GM10847 (cell line): ENCODE measurements around the gene TJP3.

ENCODE experiments used
- POLR2A ChIP-seq: IDR thresholded peaks from 2 replicates; pipeline ENCODE4 v1.6.1; 2011; ENCODE audit not compliant: insufficient read length; ENCODE audit errors: extremely low read depth

The TJP3 gene

DNA sequence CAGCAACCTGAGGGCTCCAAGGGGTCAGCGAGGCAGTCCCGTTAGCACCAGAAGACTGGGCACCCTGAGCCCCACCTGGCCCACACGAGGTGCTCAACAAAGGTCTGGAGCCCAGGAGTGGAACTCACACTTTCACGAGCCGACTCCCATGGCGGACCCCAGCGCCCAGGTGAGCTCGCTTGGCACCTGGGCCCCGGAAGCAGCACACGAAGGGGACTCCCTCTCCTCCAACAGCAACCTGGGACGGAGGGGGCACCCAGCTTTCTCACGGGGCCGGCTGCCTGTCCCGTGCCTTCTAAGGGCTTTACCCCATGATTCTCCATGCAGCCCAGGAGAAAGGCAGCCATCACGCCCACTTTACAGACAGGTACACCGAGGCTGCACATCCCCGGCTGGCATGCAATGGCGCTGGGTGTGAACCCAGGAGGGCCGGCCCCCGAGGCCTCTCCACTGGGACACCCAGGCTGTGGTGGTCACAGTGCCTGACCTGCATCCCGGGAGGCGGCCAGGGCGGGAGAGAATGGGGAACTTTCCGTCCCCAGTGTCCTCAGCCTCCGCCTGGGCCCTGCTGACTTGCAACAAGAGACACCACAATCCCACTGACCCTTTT is 13.0 kb upstream of the TJP3 start:
- no peak for TF ChIP-seq POLR2A

DNA sequence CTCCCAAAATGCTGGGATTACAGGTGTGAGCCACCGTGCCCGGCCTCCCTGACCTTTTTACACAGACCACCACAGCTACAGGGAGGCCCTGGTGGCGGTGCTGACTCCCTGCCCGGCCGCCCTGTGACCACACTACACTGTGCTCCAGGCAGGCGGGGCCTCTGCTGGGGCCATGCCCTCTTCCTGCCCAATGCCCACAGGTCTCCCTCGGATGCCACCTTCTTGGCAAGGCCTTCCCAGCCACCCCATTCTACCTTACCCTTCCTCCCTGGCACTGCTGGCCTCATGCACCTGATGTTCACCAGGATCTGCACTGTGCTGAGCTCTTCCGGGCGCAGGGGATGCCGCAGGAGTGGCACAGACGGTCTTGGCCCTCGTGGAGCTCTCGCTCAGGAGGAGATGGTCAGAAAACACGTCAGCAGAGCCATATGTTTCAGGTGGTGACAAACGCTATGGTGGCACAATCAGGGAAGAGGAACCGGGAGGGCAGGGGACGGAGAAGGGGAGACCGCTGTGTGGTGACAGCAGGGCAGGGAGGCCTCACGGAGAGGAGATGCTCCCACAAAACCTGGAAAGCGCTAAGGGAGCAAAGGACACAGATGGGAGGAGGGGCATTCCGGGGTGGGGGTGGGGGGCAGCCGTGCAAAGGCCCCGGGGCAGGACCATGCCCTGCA is 12.1 kb upstream of the TJP3 start:
- TF ChIP-seq POLR2A, result no peak

DNA sequence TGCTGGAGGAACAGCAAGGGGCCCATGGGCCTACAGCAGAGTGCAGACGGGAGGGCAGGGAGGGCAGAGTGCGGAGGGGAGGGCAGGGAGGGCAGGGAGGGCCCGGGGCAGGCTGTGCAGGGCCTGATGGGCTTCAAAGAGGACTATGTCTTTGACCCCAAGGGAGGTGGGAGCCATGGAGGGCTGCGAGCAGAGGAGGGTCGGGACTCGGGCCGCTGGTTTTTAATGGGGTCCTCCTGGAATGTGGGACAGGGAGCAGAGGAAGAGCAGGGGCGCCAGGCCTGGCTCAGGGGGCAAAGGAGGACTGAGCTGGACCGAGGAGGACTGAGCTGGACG is 11.6 kb upstream of the TJP3 start:
- TF ChIP-seq POLR2A, result no peak

DNA sequence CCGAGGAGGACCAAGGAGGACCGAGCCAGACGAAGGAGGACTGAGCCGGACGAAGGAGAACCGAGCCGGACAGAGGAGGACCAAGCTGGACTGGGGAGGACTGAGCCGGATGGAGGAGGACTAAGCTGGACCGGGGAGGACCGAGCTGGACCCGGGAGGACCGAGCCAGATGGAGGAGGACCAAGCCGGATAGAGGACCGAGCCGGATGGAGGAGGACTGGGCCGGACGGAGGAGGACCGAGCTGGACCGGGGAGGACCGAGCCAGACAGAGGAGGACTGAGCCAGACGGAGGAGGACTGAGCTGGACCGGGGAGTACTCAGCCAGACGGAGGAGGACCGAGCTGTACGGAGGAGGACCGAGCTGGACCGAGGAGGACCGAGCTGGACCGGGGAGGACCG is 11.1 kb upstream of the TJP3 start:
- no peak for TF ChIP-seq POLR2A

DNA sequence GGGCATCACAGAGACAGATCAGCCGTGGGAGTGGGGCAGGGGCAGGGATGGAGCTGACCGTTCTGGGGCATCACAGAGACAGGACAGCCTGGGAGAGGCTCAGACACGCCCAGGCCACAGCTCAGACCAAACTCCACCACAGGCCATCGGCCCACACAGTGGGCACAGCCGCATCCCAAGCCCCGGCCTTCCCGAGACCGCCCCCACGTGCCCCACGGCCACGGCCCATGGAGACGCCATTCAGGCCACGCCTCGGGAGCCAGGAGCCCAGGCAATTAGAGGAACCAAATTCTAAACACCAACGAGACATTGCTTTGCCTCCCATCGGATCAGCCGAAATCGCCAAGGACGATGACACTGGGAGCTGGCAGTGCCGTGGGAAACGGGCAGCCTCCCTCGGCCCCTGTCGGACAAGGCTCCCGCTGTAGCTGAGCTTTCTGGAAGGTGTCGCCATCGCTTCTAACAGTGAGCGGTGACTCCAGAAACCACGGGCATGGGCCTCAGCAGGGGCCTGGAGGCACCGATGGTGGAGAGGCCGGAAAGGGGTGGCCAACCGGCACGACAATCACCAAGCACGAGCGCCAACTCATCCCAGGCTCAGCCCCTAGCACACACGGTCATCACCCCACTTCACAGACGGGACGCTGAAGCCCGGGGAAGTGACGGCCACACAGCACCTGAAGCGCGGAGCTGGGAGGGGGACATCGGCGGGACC is 10.4 kb upstream of the TJP3 start:
- no peak for TF ChIP-seq POLR2A

DNA sequence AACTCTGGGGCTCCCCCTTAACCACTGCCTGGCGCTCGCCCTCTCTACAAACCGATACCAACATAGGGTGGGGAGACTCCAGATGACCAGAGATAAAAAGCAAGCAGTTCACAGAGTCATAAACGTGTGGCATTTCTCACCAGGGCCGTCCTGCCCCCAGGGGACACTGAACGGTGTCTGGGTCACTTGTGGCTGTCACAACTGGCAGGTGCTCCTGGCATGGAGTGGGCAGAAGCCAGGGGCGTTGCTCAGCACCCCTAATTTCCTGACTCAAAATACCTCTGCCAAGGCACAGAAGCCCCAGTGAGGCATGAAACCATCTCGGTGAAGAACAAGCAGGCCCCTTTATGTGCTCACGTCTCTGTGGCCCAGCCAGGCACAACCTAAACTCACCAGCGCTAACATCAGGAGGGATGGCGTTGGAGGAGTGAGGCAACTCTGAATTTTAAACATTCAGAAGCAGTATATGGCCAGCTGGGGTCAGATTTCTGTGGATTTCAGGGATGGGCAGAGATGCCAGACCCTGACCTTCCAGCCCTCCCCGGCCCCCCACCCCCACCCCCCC is 9.7 kb upstream of the TJP3 start:
- TF ChIP-seq POLR2A, result no peak

DNA sequence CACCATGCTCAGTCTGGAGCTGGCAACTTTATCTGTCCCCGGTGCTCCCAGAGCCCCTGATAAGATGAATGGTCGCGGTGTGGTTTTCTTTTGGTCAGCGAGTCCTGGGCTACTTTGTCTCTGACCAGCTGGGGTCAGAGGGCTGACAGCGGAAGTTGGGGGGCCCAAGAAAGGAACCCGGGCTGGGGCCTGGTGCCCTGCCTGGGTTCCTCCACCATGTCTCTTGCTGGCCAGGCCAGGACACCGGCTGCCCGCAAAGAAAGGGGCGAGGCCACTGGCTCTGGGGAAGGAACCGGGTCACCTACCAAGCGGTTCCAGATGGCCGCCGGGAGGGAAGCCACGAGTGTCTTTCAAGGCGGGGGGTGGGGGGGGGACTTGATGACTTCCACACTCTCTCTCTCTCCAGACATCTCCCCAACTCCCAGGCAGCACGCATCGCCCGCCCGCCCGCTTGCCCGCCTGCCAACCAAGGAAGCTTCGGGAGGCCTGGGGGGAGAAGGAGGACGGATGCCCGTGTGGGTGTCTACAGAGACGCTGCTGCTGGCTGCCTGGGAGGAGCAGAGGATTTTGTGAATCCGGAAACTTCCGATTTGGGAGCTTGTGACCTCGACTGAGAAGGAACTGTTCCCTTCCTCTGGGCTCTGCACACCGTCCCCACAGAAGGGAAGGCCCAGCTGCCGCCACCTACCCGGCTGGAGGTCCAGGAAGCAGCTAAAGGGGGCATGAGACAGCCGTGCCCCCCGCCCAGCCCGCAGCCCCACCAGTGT is 9.0 kb upstream of the TJP3 start:
- TF ChIP-seq POLR2A, result no peak

DNA sequence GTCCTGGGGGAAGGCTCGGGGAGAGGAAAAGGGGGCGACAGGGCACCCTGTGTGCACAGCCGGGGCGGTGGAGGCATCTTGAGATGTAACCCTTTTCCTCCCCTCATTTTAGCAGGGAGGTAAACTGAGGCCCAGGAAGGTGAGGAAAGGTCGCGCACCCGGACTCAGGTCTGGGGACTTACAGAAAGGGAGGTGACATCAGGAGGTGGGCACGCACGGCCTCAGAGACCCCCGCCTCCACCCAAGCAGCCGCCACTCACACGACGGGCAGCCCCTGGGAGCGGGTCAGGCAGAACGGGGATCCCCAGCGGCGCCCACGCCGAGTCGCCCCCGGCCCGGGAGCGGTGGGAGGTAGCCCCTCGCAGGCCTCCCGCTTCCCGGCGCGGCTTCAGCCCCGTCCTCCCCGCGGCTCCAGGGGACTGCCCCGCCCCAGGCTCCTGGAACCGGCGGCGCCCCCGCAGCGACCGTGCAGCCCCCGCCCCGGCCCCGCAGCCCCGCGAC is 8.4 kb upstream of the TJP3 start:
- TF ChIP-seq POLR2A, result no peak

GRCh38 chr19:3700242-3701032 is 7.7 kb upstream of the TJP3 start, which contains the start of gene PIP5K1C:
Gene PIP5K1C, minus strand, starts transcription at chr19:3700468. Its CDS starts 78 bp downstream, at chr19:3700390.
- TF ChIP-seq POLR2A, result peak; percentile 32

GRCh38 chr19:3701200-3701599 is 7.0 kb upstream of the TJP3 start:
- TF ChIP-seq POLR2A, result no peak

DNA sequence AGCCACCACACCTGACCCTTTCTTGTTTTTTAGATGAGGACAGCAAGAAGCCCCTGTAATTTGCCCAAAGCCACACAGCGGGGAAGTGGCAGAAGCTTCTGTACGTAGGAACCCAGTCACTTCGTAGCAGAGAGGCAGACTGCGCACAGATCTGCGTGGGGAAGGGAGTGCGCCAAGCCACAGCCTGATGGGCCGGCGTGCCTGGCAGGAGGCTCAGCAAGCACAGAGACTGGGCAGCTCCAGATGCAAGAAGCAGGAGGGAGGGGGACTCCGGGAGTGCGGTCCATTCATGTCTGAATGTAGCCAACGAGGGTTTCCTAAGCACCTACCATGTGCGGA is 347 bp upstream of the TJP3 start:
- TF ChIP-seq POLR2A, result no peak

GRCh38 chr19:3710265-3710812 is 2.2 kb downstream of the TJP3 start:
- no peak for TF ChIP-seq POLR2A

DNA sequence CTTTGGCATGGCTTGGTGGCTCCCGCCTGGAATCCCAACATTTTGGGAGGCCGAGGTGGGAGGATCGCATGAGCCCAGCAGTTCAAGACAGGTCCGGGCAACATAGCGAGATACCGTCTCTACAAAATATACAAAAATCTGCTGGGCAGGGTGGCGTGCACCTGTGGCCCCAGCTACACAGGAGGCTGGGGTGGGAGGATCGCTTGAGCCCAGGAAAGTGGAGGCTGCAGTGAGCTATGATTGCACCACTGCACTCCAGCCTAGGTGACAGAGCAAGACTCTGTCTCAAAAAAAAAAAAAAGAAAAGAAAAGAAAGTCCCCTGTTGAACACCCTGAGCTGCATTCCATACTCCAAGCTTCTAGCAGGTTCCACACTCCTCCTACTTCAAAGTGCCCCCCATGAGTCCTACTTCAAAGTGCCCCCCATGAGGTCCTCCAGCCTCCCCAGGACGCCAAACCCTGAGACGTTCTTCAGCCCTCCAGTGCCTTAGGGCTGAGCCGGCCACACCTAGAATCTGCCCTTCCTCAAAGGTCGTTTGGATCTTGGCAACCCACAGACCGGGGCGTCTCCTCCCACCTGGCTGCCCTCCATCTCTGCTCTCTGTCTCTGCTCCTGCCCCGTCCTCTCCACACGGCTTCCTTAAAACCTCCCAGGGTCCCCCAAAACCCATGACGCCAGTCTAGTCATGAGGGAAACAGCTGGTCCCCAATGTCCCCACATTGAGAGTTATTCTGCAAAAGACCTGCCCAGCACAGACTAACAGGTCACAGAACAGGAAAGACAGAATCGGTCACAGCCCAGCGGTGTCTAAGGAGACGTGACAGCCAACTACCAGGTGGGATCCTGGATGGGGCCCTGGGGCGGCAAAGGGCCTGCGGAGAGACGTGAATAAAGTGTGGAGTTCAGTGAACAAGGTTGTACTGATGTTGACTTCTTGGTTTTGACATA is 4.8 kb downstream of the TJP3 start:
- TF ChIP-seq POLR2A, result no peak
